ENCODE measurements around the gene RASSF1. TPM values are rescaled to one million over a fixed set of nuclear protein-coding genes. Genes with fewer than 3 reads are reported as not detected.

Gene RASSF1
- total and polyA plus RNA-seq, 2 donors (not counting 3 experiments of a cell fraction or from before 2014, with no cell fraction given) = 31.9 to 59.7 TPM

GRCh38 chr3:50354850-50355249 is 14.2 kb upstream of the RASSF1 start:
- Histone ChIP-seq H3K9me1 (replicated peaks; ENCODE audit: control insufficient read depth, extremely low read depth, insufficient read depth, low read length) (no peaks in the 10 kb centered on the region), H3K27me3 (ENCODE audit: control insufficient read depth in 2 of 2, insufficient read depth in 2 of 2, low read length in 2 of 2) (no peaks in the 10 kb centered on the region), H3K4me3 (replicated peaks in 1 of 3; ENCODE audit: insufficient read depth in 1 of 3, low read depth in 1 of 3, low read length in 3 of 3) (no peak overlapping the region), H3K9me3 (replicated peaks; ENCODE audit: control insufficient read depth, insufficient read depth, low read length) (no peaks in the 10 kb centered on the region), H4K20me1 (replicated peaks; ENCODE audit: control insufficient read depth, extremely low read depth, insufficient read depth, low read length) (peaks cover 6% of the 10 kb centered on the region), H3K36me3 (ENCODE audit: control insufficient read depth in 2 of 2, extremely low read depth in 1 of 2, insufficient read depth in 2 of 2, low read length in 2 of 2) (peaks cover 8 to 28% of the 10 kb centered on the region in 2 experiments), H3K9ac (replicated peaks; ENCODE audit: extremely low read depth, insufficient read depth, low read length) (no peak overlapping the region), H2AFZ (ENCODE audit: low read depth, low read length) (no peak overlapping the region), H3K79me2 (ENCODE audit: control insufficient read depth, insufficient read depth, low read length) (peaks cover 43% of the 10 kb centered on the region), H3K4me1 (ENCODE audit: control insufficient read depth, extremely low read depth, insufficient read depth, low read length) (peaks cover 44% of the 10 kb centered on the region), H3K4me2 (ENCODE audit: insufficient read depth, low read length) (no peak overlapping the region), H3K27ac (ENCODE audit: insufficient read depth, low read depth, low read length) (no peak overlapping the region)
- ChIA-PET POLR2A (no interaction called here), CTCF (interaction anchor here (2.5 kb wide), 1 partner anchor 188 kb away, joined by 11 read pairs; no protein-coding TSS in a partner anchor)
- dilution Hi-C loops (cut with MboI; ENCODE audit: extremely low pct_ligation_motif_present, low sequenced_read_pairs) (no loop called here), intact Hi-C loops (cut with micrococcal nuclease) (loop anchor here (5.0 kb wide), 1 partner anchor 1037 kb away; the partner anchor contains the start of gene RBM15B)
- TF ChIP-seq POLR2AphosphoS5 (IDR thresholded peaks at IDR 0.05; ENCODE audit: insufficient read depth, low read depth, low read length) = no peak
- TF ChIP-seq GATA2 (IDR thresholded peaks at IDR 0.05; ENCODE audit: insufficient read depth, insufficient read length, low read depth, low read length) = no peak
- TF ChIP-seq FOS (IDR thresholded peaks at IDR 0.05; ENCODE audit: borderline replicate concordance, insufficient read depth, low read length) = no peak
- TF ChIP-seq MYC (IDR thresholded peaks at IDR 0.05; ENCODE audit: low read depth, low read length) = no peak
- no peak for TF ChIP-seq CTCF (IDR thresholded peaks at IDR 0.05; ENCODE audit: extremely low read depth in 1 of 2, insufficient read depth in 1 of 2, low read depth in 1 of 2, low read length in 2 of 2)
- no peak for TF ChIP-seq MAX (IDR thresholded peaks at IDR 0.05; ENCODE audit: insufficient read depth, insufficient read length)
- no peak for TF ChIP-seq EZH2 (IDR thresholded peaks at IDR 0.05; ENCODE audit: borderline replicate concordance, low read depth, low read length, severe bottlenecking)
- no peak for TF ChIP-seq JUN (IDR thresholded peaks at IDR 0.05; ENCODE audit: borderline replicate concordance, insufficient read depth, insufficient read length, low read depth)
- no peak for TF ChIP-seq POLR2A (IDR thresholded peaks at IDR 0.05; ENCODE audit: low read depth, low read length)
- no TSS peak for BruUV-seq (replicated peaks)
- DNase-seq (ENCODE audit: low read depth, low spot score) (no peak), FAIRE-seq (no peak)

Measured in endothelial cell of umbilical vein (primary cell).